Upper lobe of left lung (tissue), 6 donors: Measurements from ENCODE around the gene IGFN1. TPM values are rescaled to one million over a fixed set of nuclear protein-coding genes. Genes with fewer than 3 reads are reported as not detected.
A peak's percentile ranks its signal among the peaks of the same experiment; 100 is the strongest.

Source experiments
- ATAC-seq, 2 donors: fragments of 200-7000 bp; cut with Tn5 transposase; one replicate each; pipeline ENCODE4 v1.9.1; 2022; ENCODE audit warnings: mild to moderate bottlenecking in 2 of 2, moderate library complexity in 2 of 2; ENCODE audit not compliant: low FRiP score in 2 of 2
- DNase-seq, 2 donors: peaks; one replicate each; pipeline ENCODE4 v3.0.0-alpha.2; 2019 to 2020
- H3K27ac ChIP-seq, 4 donors: fragments of 200-600 bp; sonication (generic); one replicate each; pipeline ENCODE4 v1.5.1; 2016 to 2019
- H3K27me3 ChIP-seq, 4 donors: fragments of 200-600 bp; sonication (generic); one replicate each; pipeline ENCODE4 v1.5.1; 2017 to 2019
- H3K36me3 ChIP-seq, 4 donors: fragments of 200-600 bp; sonication (generic); one replicate each; pipeline ENCODE4 v1.5.1; 2016 to 2019
- H3K4me1 ChIP-seq, 4 donors: fragments of 200-600 bp; sonication (generic); one replicate each; pipeline ENCODE4 v1.5.1; 2018 to 2019
- H3K4me3 ChIP-seq, 4 donors: fragments of 200-600 bp; sonication (generic); one replicate each; pipeline ENCODE4 v1.5.1; 2017 to 2019; ENCODE audit warnings: mild to moderate bottlenecking in 2 of 4, moderate library complexity in 1 of 4
- H3K9me3 ChIP-seq, 4 donors: fragments of 200-600 bp; sonication (generic); one replicate each; pipeline ENCODE4 v1.5.1; 2018 to 2019
- CTCF ChIP-seq, 6 experiments: fragments of 450-650 bp in 4 of 6; fragments of 200-600 bp in 2 of 6; sonication (generic) in 2 of 6; IDR thresholded peaks; one replicate each; pipeline ENCODE4 v1.5.1; 2016 to 2019; ENCODE audit warnings: antibody characterized with exemption in 6 of 6
- EP300 ChIP-seq, 4 donors: sonication (generic); formaldehyde crosslinking; IDR thresholded peaks; one replicate each; pipeline ENCODE4 v1.5.1; 2017; ENCODE audit warnings: antibody characterized with exemption in 4 of 4, control low read depth in 2 of 4
- POLR2A ChIP-seq, 4 donors: fragments of 450-650 bp; IDR thresholded peaks; one replicate each; pipeline ENCODE4 v1.5.1; 2016 to 2017; ENCODE audit warnings: antibody characterized with exemption in 4 of 4, mild to moderate bottlenecking in 2 of 4
- POLR2AphosphoS5 ChIP-seq, 2 donors: sonication (generic); formaldehyde crosslinking; IDR thresholded peaks; one replicate each; pipeline ENCODE4 v1.5.1; 2017; ENCODE audit warnings: antibody characterized with exemption in 2 of 2
- WGBS, 2 donors: methylation state at CpG; one replicate each; pipeline ENCODE4 v1.1.5; 2017 to 2018; 5-methylcytosine and 5-hydroxymethylcytosine counted together
- total RNA-seq, 6 donors: library from RNA; depleted of rRNA in 4 of 6; stranded (reverse); fragments of >200 nt in 4 of 6; gene quantifications; one replicate each; pipeline versions ENCODE4 v1.1.0 to v1.2.1, GENCODE V29; 2016 to 2021
- donor health status: DM: no; HTN: no; CAD: no; lungs with moderate emphysema.
- donor health status: DM: no; HTN: yes; CAD: no; lungs with severe emphysema.

Gene IGFN1
- total RNA-seq, 6 donors from 2014 or later: 0.11 to 6.3 (median 0.79) TPM; not detected in 2

- peaks cover 0 to 6% (median 0%) of the 10 kb centered on the region in 4 donors for H3K4me1 ChIP-seq
- H3K27me3 ChIP-seq: no peaks in the 10 kb centered on the region
- H3K36me3 ChIP-seq: no peaks in the 10 kb centered on the region
- no peak overlapping the region for H3K4me3 ChIP-seq
- no peak for ATAC-seq
- TF ChIP-seq CTCF (IDR thresholded peaks at IDR 0.05) (no peak), EP300 (IDR thresholded peaks at IDR 0.05) (no peak), POLR2A (IDR thresholded peaks at IDR 0.05) (no peak), POLR2AphosphoS5 (IDR thresholded peaks at IDR 0.05) (no peak)
- H3K27ac ChIP-seq: no peak overlapping the region
- no peak for DNase-seq
- WGBS, 2 donors: 74 to 81% methylated on average over 1 of the region's 1 CpG
- no peaks in the 10 kb centered on the region for H3K9me3 ChIP-seq
Measured at GRCh38 chr1:201181323-201181722, 9.3 kb upstream of the IGFN1 start.

GRCh38 chr1:201181726-201182125, 8.9 kb upstream of the IGFN1 start:
- Histone ChIP-seq H3K4me3 (no peak overlapping the region), H3K36me3 (no peaks in the 10 kb centered on the region), H3K4me1 (peaks cover 0 to 6% (median 0%) of the 10 kb centered on the region in 4 donors), H3K27ac (no peak overlapping the region), H3K9me3 (no peaks in the 10 kb centered on the region), H3K27me3 (no peaks in the 10 kb centered on the region)
- no peak for DNase-seq
- 51 to 54% methylated on average over 2 of the region's 2 CpGs for WGBS, 2 donors
- ATAC-seq: no peak
- TF ChIP-seq EP300 (IDR thresholded peaks at IDR 0.05): no peak
- TF ChIP-seq POLR2AphosphoS5 (IDR thresholded peaks at IDR 0.05): no peak
- TF ChIP-seq CTCF (IDR thresholded peaks at IDR 0.05): no peak
- TF ChIP-seq POLR2A (IDR thresholded peaks at IDR 0.05): no peak

- 85 to 94% methylated on average over 3 of the region's 3 CpGs for WGBS, 2 donors
Measured at GRCh38 chr1:201183209-201183608, 7.4 kb upstream of the IGFN1 start.

GRCh38 chr1:201183753-201184152, 6.9 kb upstream of the IGFN1 start:
- WGBS, 2 donors: 73 to 81% methylated on average over 3 to 5 of the region's 5 CpGs
- DNase-seq (peak in 1 of 2 donors; percentile 44), ATAC-seq (no peak)
- Histone ChIP-seq H3K4me3 (no peak overlapping the region), H3K4me1 (peaks cover 0 to 6% (median 0%) of the 10 kb centered on the region in 4 donors), H3K9me3 (no peaks in the 10 kb centered on the region), H3K36me3 (no peaks in the 10 kb centered on the region), H3K27me3 (no peaks in the 10 kb centered on the region), H3K27ac (no peak overlapping the region)
- TF ChIP-seq CTCF (IDR thresholded peaks at IDR 0.05) (no peak), POLR2A (IDR thresholded peaks at IDR 0.05) (no peak), EP300 (IDR thresholded peaks at IDR 0.05) (no peak), POLR2AphosphoS5 (IDR thresholded peaks at IDR 0.05) (no peak)

More at GRCh38 chr1:201183209-201183608, 7.4 kb upstream of the IGFN1 start:
- ATAC-seq: no peak
- H3K4me3 ChIP-seq: no peak overlapping the region
- no peak for DNase-seq
- H3K9me3 ChIP-seq: no peaks in the 10 kb centered on the region
- no peak overlapping the region for H3K27ac ChIP-seq
- no peak for TF ChIP-seq POLR2A (IDR thresholded peaks at IDR 0.05)
- no peak for TF ChIP-seq EP300 (IDR thresholded peaks at IDR 0.05)
- no peak for TF ChIP-seq POLR2AphosphoS5 (IDR thresholded peaks at IDR 0.05)
- no peak for TF ChIP-seq CTCF (IDR thresholded peaks at IDR 0.05)
- peaks cover 0 to 6% (median 0%) of the 10 kb centered on the region in 4 donors for H3K4me1 ChIP-seq
- H3K36me3 ChIP-seq: no peaks in the 10 kb centered on the region
- no peaks in the 10 kb centered on the region for H3K27me3 ChIP-seq
